BJ (cell line): ENCODE measurements around the gene IL20. TPM values are rescaled to one million over a fixed set of nuclear protein-coding genes. Genes with fewer than 3 reads are reported as not detected.

Experiments used
- CTCF ChIA-PET: fragments of 350-600 bp; formaldehyde crosslinking; extraction: SDS; loops from one replicate; lab custom pipeline; 2021; ENCODE audit warnings: antibody characterized with exemption, inconsistent platforms; lab: Yijun Ruan, JAX
- POLR2A ChIA-PET: fragments of 300-600 bp; sonication (Branson Sonifier 250); formaldehyde crosslinking; extraction: SDS; loops from one replicate; lab custom pipeline; 2021; ENCODE audit warnings: antibody characterized with exemption; lab: Charles Lee
- DNase-seq: peaks from one replicate; pipeline ENCODE4 v3.0.0-alpha.2; 2011; ENCODE audit warnings: low read depth
- H3K27me3 ChIP-seq: 2 replicates; pipeline ENCODE4 v1.6.0; 2011; ENCODE audit warnings: low read length; ENCODE audit not compliant: control insufficient read depth, insufficient read depth
- H3K36me3 ChIP-seq: 2 replicates; pipeline ENCODE4 v1.5.1; 2011; ENCODE audit warnings: low read length; ENCODE audit not compliant: control insufficient read depth, insufficient read depth
- H3K4me3 ChIP-seq: 2 replicates; pipeline ENCODE4 v1.5.1; 2011; ENCODE audit warnings: low read depth, mild to moderate bottlenecking, control low read depth, low read length
- CTCF ChIP-seq: IDR thresholded peaks from 2 replicates; pipeline ENCODE4 v1.5.1; 2011; ENCODE audit warnings: low read depth, mild to moderate bottlenecking, control low read depth, inconsistent platforms, low read length, moderate library complexity; ENCODE audit not compliant: insufficient read depth
- polyA plus RNA-seq: library from polyadenylated mRNA; depleted of rRNA; stranded (reverse); fragments of >200 nt; gene quantifications from 2 replicates; pipeline ENCODE4 v1.2.3, GENCODE V29; 2011

IL20 gene
- polyA plus RNA-seq, 1 experiment = not detected

GRCh38 chr1:206831650-206832049 is 33.8 kb upstream of the IL20 start:
- H3K36me3 ChIP-seq = no peaks in the 10 kb centered on the region
- DNase-seq = no peak
- ChIA-PET POLR2A (no interaction called here), CTCF (interaction anchor here (0.7 to 2.7 kb wide), 6 partner anchors 14 to 168 kb away, joined by 3 to 6 read pairs (median 5); partner anchors contain the start of gene IL20)
- peaks cover 1% of the 10 kb centered on the region; the same call in 1 of the 2 replicates for H3K27me3 ChIP-seq
- no peak overlapping the region for H3K4me3 ChIP-seq
- no peak for TF ChIP-seq CTCF

GRCh38 chr1:206832352-206832880 is 33.0 kb upstream of the IL20 start:
- no peak overlapping the region for H3K4me3 ChIP-seq
- ChIA-PET CTCF (interaction anchor here (0.8 to 2.7 kb wide), 6 partner anchors 8 to 168 kb away, joined by 3 to 6 read pairs (median 4); partner anchors contain the start of gene IL20), POLR2A (interaction anchor here (0.7 kb wide), 1 partner anchor 91 kb away, joined by 3 read pairs; no protein-coding TSS in a partner anchor)
- peaks cover 1% of the 10 kb centered on the region; the same call in 1 of the 2 replicates for H3K27me3 ChIP-seq
- no peak for TF ChIP-seq CTCF
- H3K36me3 ChIP-seq = no peaks in the 10 kb centered on the region
- no peak for DNase-seq

GRCh38 chr1:206833106-206833680 is 32.2 kb upstream of the IL20 start:
- TF ChIP-seq CTCF = no peak
- H3K27me3 ChIP-seq = peaks cover 1% of the 10 kb centered on the region; the same call in 1 of the 2 replicates
- ChIA-PET POLR2A (no interaction called here), CTCF (interaction anchor here (1.0 to 2.7 kb wide), 5 partner anchors 9 to 107 kb away, joined by 3 to 6 read pairs (median 3); partner anchors contain the start of gene IL20)
- no peaks in the 10 kb centered on the region for H3K36me3 ChIP-seq
- no peak overlapping the region for H3K4me3 ChIP-seq
- no peak for DNase-seq

GRCh38 chr1:206833801-206834200 is 31.6 kb upstream of the IL20 start:
- TF ChIP-seq CTCF = no peak
- Histone ChIP-seq H3K27me3 (peaks cover 1% of the 10 kb centered on the region; the same call in 1 of the 2 replicates), H3K36me3 (no peaks in the 10 kb centered on the region), H3K4me3 (no peak overlapping the region)
- POLR2A ChIA-PET = no interaction called here
- CTCF ChIA-PET = interaction anchor here (1.2 to 2.7 kb wide), 3 partner anchors 31 to 108 kb away, joined by 3 to 7 read pairs (median 6); partner anchors contain the start of gene IL20
- DNase-seq = no peak

- no peak for DNase-seq
- POLR2A ChIA-PET = no interaction called here
- Histone ChIP-seq H3K4me3 (no peak overlapping the region), H3K36me3 (no peaks in the 10 kb centered on the region), H3K27me3 (peaks cover 1% of the 10 kb centered on the region; the same call in 1 of the 2 replicates)
- CTCF ChIA-PET = interaction anchor here (1.2 to 2.1 kb wide), 5 partner anchors 10 to 78 kb away, joined by 3 to 7 read pairs (median 4); partner anchors contain the start of gene IL20
- TF ChIP-seq CTCF = no peak
These were observed 31.2 kb upstream of the IL20 start for GRCh38 chr1:206834217-206834616.
